Umbilical cord (tissue), 2 donors: ENCODE results near the gene ASAP2. TPM values are rescaled to one million over a fixed set of nuclear protein-coding genes. Genes with fewer than 3 reads are reported as not detected.
"Not testable (repeated sequence)": the region's sequence is repeated elsewhere in the genome, so short reads cannot be mapped to it uniquely, and the experiment has no call there.

Experiments used
- DNase-seq: peaks from one replicate; pipeline ENCODE4 v3.0.0-alpha.2; 2015; ENCODE audit warnings: low spot score
- total RNA-seq: library from RNA; depleted of rRNA; stranded (reverse); fragments of >200 nt; gene quantifications from one replicate; pipeline ENCODE4 v1.2.3, GENCODE V29; 2014; ENCODE audit warnings: low replicate concordance; ENCODE audit not compliant: insufficient read depth

The ASAP2 gene
- total RNA-seq, 1 donor from 2014 or later, result 11.3 TPM

- DNase-seq, result no peak
Observed at GRCh38 chr2:9377461-9378097, 171.0 kb downstream of the ASAP2 start.

- peak; percentile 70 for DNase-seq
Observed at GRCh38 chr2:9378433-9379390, 172.1 kb downstream of the ASAP2 start.

GRCh38 chr2:9379391-9379755 is 172.8 kb downstream of the ASAP2 start:
- DNase-seq, result no peak

- peak; percentile 95 for DNase-seq
Observed at GRCh38 chr2:9380702-9381628, 174.4 kb downstream of the ASAP2 start.

- DNase-seq, result no peak
Observed at GRCh38 chr2:9382604-9383235, 176.1 kb downstream of the ASAP2 start.

- no peak for DNase-seq
Observed at GRCh38 chr2:9384521-9384920, 177.9 kb downstream of the ASAP2 start.

- DNase-seq, result no peak
Observed at GRCh38 chr2:9385841-9386240, 179.2 kb downstream of the ASAP2 start.

GRCh38 chr2:9388199-9388681 is 181.6 kb downstream of the ASAP2 start:
- DNase-seq, result no peak

- no peak for DNase-seq
Observed at GRCh38 chr2:9388950-9389911, 182.6 kb downstream of the ASAP2 start.

- DNase-seq, result no peak
Observed at GRCh38 chr2:9390151-9390850, 183.7 kb downstream of the ASAP2 start.

- no peak for DNase-seq
Observed at GRCh38 chr2:9390991-9391390, 184.4 kb downstream of the ASAP2 start.

- DNase-seq, result peak; percentile 22
Observed at GRCh38 chr2:9391961-9392720, 185.5 kb downstream of the ASAP2 start.

GRCh38 chr2:9392898-9393765 is 186.5 kb downstream of the ASAP2 start:
- DNase-seq, result peak; percentile 88

- DNase-seq, result no peak
Observed at GRCh38 chr2:9394816-9395215, 188.2 kb downstream of the ASAP2 start.

- no peak for DNase-seq
Observed at GRCh38 chr2:9397201-9397600, 190.6 kb downstream of the ASAP2 start.

GRCh38 chr2:9398251-9398650 is 191.6 kb downstream of the ASAP2 start:
- not testable (repeated sequence) for DNase-seq
